B cell (primary cell): Measurements from ENCODE around the gene PRKCB.

Source experiments
- CTCF ChIP-seq: fragments of 200-600 bp; IDR thresholded peaks from one replicate; pipeline ENCODE4 v1.8.0; 2022; ENCODE audit warnings: antibody characterized with exemption, mild to moderate bottlenecking
- EZH2 ChIP-seq: IDR thresholded peaks from 2 replicates; pipeline ENCODE4 v1.6.1; 2012; ENCODE audit warnings: borderline replicate concordance, low read depth, mild to moderate bottlenecking, moderate library complexity, low read length; ENCODE audit not compliant: insufficient read depth, poor library complexity, severe bottlenecking

GRCh38 chr16:24007391-24007790 is 171.6 kb downstream of the PRKCB start:
- TF ChIP-seq CTCF: no peak
- no peak for TF ChIP-seq EZH2
